ENCODE measurements around the gene PPARD.

PPARD gene

GRCh38 chr6:35351422-35351821 lies 9.1 kb downstream of the PPARD start:
- in situ Hi-C loops (cut with HindIII; ENCODE audit: low pct_unique_long_range_greater_than_20kb, low sequenced_read_pairs) = no loop called here
- no peak for DNase-seq (ENCODE audit: low read depth in 1 of 2, low spot score in 1 of 2)
- TF ChIP-seq JUND (IDR thresholded peaks at IDR 0.05; ENCODE audit: low read depth) = no peak

- no peak for TF ChIP-seq JUND (IDR thresholded peaks at IDR 0.05; ENCODE audit: low read depth)
- in situ Hi-C loops (cut with HindIII; ENCODE audit: low pct_unique_long_range_greater_than_20kb, low sequenced_read_pairs) = no loop called here
- no peak for DNase-seq (ENCODE audit: low read depth in 1 of 2, low spot score in 1 of 2)
These were observed 10.4 kb downstream of the PPARD start for GRCh38 chr6:35352735-35353134.

GRCh38 chr6:35354361-35355135 lies 12.2 kb downstream of the PPARD start:
- in situ Hi-C loops (cut with HindIII; ENCODE audit: low pct_unique_long_range_greater_than_20kb, low sequenced_read_pairs) = no loop called here
- TF ChIP-seq JUND (IDR thresholded peaks at IDR 0.05; ENCODE audit: low read depth) = no peak
- no peak for DNase-seq (ENCODE audit: low read depth in 1 of 2, low spot score in 1 of 2)

GRCh38 chr6:35356391-35356790 lies 14.0 kb downstream of the PPARD start:
- in situ Hi-C loops (cut with HindIII; ENCODE audit: low pct_unique_long_range_greater_than_20kb, low sequenced_read_pairs) = no loop called here
- TF ChIP-seq JUND (IDR thresholded peaks at IDR 0.05; ENCODE audit: low read depth) = no peak
- DNase-seq (ENCODE audit: low read depth in 1 of 2, low spot score in 1 of 2) = peak in 1 of 2 experiments; percentile 78

- TF ChIP-seq JUND (IDR thresholded peaks at IDR 0.05; ENCODE audit: low read depth) = no peak
- in situ Hi-C loops (cut with HindIII; ENCODE audit: low pct_unique_long_range_greater_than_20kb, low sequenced_read_pairs) = no loop called here
- no peak for DNase-seq (ENCODE audit: low read depth in 1 of 2, low spot score in 1 of 2)
These were observed 15.3 kb downstream of the PPARD start for GRCh38 chr6:35357677-35358076.

- TF ChIP-seq JUND (IDR thresholded peaks at IDR 0.05; ENCODE audit: low read depth) = no peak
- in situ Hi-C loops (cut with HindIII; ENCODE audit: low pct_unique_long_range_greater_than_20kb, low sequenced_read_pairs) = no loop called here
- no peak for DNase-seq (ENCODE audit: low read depth in 1 of 2, low spot score in 1 of 2)
These were observed 15.7 kb downstream of the PPARD start for GRCh38 chr6:35358086-35358485.

- in situ Hi-C loops (cut with HindIII; ENCODE audit: low pct_unique_long_range_greater_than_20kb, low sequenced_read_pairs) = no loop called here
- DNase-seq (ENCODE audit: low read depth in 1 of 2, low spot score in 1 of 2) = no peak
- no peak for TF ChIP-seq JUND (IDR thresholded peaks at IDR 0.05; ENCODE audit: low read depth)
These were observed 17.0 kb downstream of the PPARD start for GRCh38 chr6:35359346-35359743.

GRCh38 chr6:35359744-35360348 lies 17.5 kb downstream of the PPARD start:
- TF ChIP-seq JUND (IDR thresholded peaks at IDR 0.05; ENCODE audit: low read depth) = no peak
- in situ Hi-C loops (cut with HindIII; ENCODE audit: low pct_unique_long_range_greater_than_20kb, low sequenced_read_pairs) = no loop called here
- peak in 1 of 2 experiments; percentile 90 for DNase-seq (ENCODE audit: low read depth in 1 of 2, low spot score in 1 of 2)

GRCh38 chr6:35360349-35361138 lies 18.2 kb downstream of the PPARD start:
- in situ Hi-C loops (cut with HindIII; ENCODE audit: low pct_unique_long_range_greater_than_20kb, low sequenced_read_pairs) = no loop called here
- peak in 1 of 2 experiments; percentile 80 for DNase-seq (ENCODE audit: low read depth in 1 of 2, low spot score in 1 of 2)
- no peak for TF ChIP-seq JUND (IDR thresholded peaks at IDR 0.05; ENCODE audit: low read depth)

- in situ Hi-C loops (cut with HindIII; ENCODE audit: low pct_unique_long_range_greater_than_20kb, low sequenced_read_pairs) = no loop called here
- no peak for DNase-seq (ENCODE audit: low read depth in 1 of 2, low spot score in 1 of 2)
- TF ChIP-seq JUND (IDR thresholded peaks at IDR 0.05; ENCODE audit: low read depth) = no peak
These were observed 19.8 kb downstream of the PPARD start for GRCh38 chr6:35362200-35362599.

GRCh38 chr6:35363293-35363750 lies 21.0 kb downstream of the PPARD start:
- no peak for DNase-seq (ENCODE audit: low read depth in 1 of 2, low spot score in 1 of 2)
- no peak for TF ChIP-seq JUND (IDR thresholded peaks at IDR 0.05; ENCODE audit: low read depth)
- in situ Hi-C loops (cut with HindIII; ENCODE audit: low pct_unique_long_range_greater_than_20kb, low sequenced_read_pairs) = no loop called here

- in situ Hi-C loops (cut with HindIII; ENCODE audit: low pct_unique_long_range_greater_than_20kb, low sequenced_read_pairs) = no loop called here
- no peak for DNase-seq (ENCODE audit: low read depth in 1 of 2, low spot score in 1 of 2)
- TF ChIP-seq JUND (IDR thresholded peaks at IDR 0.05; ENCODE audit: low read depth) = no peak
These were observed 23.3 kb downstream of the PPARD start for GRCh38 chr6:35365594-35366203.
